ENCODE results near the gene U2AF2. TPM values are rescaled to one million over a fixed set of nuclear protein-coding genes. Genes with fewer than 3 reads are reported as not detected.

Gene U2AF2
- total RNA-seq, 1 experiment from 2014 or later, result 321 TPM

DNA sequence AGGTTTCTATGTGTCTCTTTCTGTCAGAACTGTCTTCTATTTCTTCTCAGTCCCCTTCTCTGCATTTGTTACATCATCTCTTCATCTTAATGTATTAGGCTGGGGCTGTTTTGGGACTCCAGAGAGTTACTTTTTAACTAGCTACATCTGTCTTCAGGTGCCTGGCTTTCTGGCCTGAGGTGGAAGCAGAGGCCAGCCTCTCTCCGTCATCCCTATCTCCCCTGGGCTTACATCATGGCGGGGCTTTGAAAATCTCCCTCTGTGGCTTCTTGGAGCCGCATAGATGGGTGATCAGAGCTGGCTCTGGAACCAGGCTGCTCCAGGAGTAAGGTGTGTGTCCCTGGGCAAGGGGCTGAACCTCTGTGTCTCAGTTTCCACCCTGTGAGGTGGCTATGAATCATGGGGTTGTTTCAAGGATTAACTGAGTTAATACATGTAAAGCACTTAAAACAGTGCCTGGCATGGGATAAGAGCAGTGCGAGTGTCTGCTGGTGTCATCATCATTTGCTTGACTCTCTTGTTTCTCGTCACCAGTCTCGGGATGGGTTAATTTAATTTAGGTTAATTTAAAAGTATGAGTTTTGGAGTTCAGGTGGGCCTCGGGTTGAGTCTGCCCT, 22.2 kb downstream of the U2AF2 start:
- Histone ChIP-seq H3K9ac (ENCODE audit: extremely low read depth, insufficient read length, low read length) (no peak overlapping the region), H2BK5ac (ENCODE audit: insufficient read length, low read length) (no peak overlapping the region), H2BK12ac (ENCODE audit: insufficient read length, low read depth, low read length) (no peak overlapping the region), H3K14ac (ENCODE audit: insufficient read depth, low read length) (no peak overlapping the region), H3K4ac (ENCODE audit: low read depth, low read length) (no peak overlapping the region), H4K8ac (replicated peaks; ENCODE audit: insufficient read length, low read depth, low read length) (no peak overlapping the region), H3K4me1 (ENCODE audit: insufficient read depth, low read length) (no peaks in the 10 kb centered on the region), H3K23ac (ENCODE audit: insufficient read length, low read depth, low read length) (no peak overlapping the region), H3T11ph (ENCODE audit: low read length) (no peak overlapping the region), H3K79me1 (ENCODE audit: insufficient read depth, low read depth, low read length, poor library complexity, severe bottlenecking) (peaks cover 18% of the 10 kb centered on the region), H2AK5ac (ENCODE audit: insufficient read length, low read length) (no peak overlapping the region), H2BK15ac (ENCODE audit: low read depth, low read length) (no peak overlapping the region), H3K4me2 (ENCODE audit: insufficient read depth, insufficient read length, low read length) (peak overlapping the region; percentile 77), H3K27me3 (ENCODE audit: insufficient read depth, low read length) (no peaks in the 10 kb centered on the region), H3K56ac (ENCODE audit: insufficient read length, low read depth, low read length) (no peak overlapping the region), H3K27ac (ENCODE audit: insufficient read length, low read depth, low read length) (no peak overlapping the region), H3K23me2 (ENCODE audit: insufficient read length, low read depth, low read length, poor library complexity, severe bottlenecking) (peaks cover 6% of the 10 kb centered on the region), H4K5ac (ENCODE audit: insufficient read length, low read depth, low read length) (no peak overlapping the region), H4K91ac (ENCODE audit: insufficient read length, low read depth, low read length) (no peak overlapping the region), H4K20me1 (ENCODE audit: control insufficient read depth, insufficient read depth, insufficient read length) (no peaks in the 10 kb centered on the region), H3K79me2 (ENCODE audit: insufficient read depth, low read length) (peaks cover 19% of the 10 kb centered on the region; the same call in 1 of the 2 replicates), H2AFZ (ENCODE audit: low read length) (no peak overlapping the region), H3K9me3 (ENCODE audit: control insufficient read depth, low read depth, low read length) (no peaks in the 10 kb centered on the region), H2BK20ac (ENCODE audit: low read depth, low read length, poor library complexity, severe bottlenecking) (no peak overlapping the region), H3K18ac (ENCODE audit: insufficient read length, low read depth, low read length) (no peak overlapping the region), H2BK120ac (ENCODE audit: low read depth, low read length, poor library complexity, severe bottlenecking) (no peak overlapping the region)
- Mint-ChIP-seq H3K9me3 (no peaks in the 10 kb centered on the region; a peak in 1 of 5 replicates), H3K4me1 (peaks cover 27 to 32% of the 10 kb centered on the region in 2 experiments), H3K4me3 (peak overlapping the region; percentile 94 to 98), H3K36me3 (ENCODE audit: insufficient read depth in 1 of 3, low read depth in 3 of 3) (peaks cover 19 to 55% (median 53%) of the 10 kb centered on the region in 3 experiments; a peak in 6 of 7 replicates), H3K27ac (no peak overlapping the region), H3K27me3 (ENCODE audit: low read depth) (no peaks in the 10 kb centered on the region)
- TF ChIP-seq, protein P1, sequence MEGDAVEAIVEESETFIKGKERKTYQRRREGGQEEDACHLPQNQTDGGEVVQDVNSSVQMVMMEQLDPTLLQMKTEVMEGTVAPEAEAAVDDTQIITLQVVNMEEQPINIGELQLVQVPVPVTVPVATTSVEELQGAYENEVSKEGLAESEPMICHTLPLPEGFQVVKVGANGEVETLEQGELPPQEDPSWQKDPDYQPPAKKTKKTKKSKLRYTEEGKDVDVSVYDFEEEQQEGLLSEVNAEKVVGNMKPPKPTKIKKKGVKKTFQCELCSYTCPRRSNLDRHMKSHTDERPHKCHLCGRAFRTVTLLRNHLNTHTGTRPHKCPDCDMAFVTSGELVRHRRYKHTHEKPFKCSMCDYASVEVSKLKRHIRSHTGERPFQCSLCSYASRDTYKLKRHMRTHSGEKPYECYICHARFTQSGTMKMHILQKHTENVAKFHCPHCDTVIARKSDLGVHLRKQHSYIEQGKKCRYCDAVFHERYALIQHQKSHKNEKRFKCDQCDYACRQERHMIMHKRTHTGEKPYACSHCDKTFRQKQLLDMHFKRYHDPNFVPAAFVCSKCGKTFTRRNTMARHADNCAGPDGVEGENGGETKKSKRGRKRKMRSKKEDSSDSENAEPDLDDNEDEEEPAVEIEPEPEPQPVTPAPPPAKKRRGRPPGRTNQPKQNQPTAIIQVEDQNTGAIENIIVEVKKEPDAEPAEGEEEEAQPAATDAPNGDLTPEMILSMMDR (conservative IDR thresholded peaks at IDR 0.05), result no peak
- no peak for DNase-seq
- no CpG with 5 or more reads among the region's 7 CpGs for WGBS (ENCODE audit: extremely low coverage, insufficient read length, low lambda C conversion rate)
